GM13976 (cell line): ENCODE measurements around the gene SMARCA1.

Source experiments
- DNase-seq: peaks from one replicate; pipeline ENCODE4 v3.0.0; 2012; ENCODE audit warnings: low spot score
- in situ Hi-C: fragments of 300-500 bp; cut with MboI; formaldehyde crosslinking; loops from one replicate; pipeline ENCODE4 v1.12.0; 2022; ENCODE audit warnings: low sequenced_read_pairs, mixed read lengths, inconsistent platforms; ENCODE audit not compliant: unreplicated experiment
- TF ChIP-seq, protein P1 (sequence below): IDR thresholded peaks from 2 replicates; pipeline ENCODE4 v1.5.1; 2012; ENCODE audit warnings: borderline replicate concordance, mild to moderate bottlenecking; ENCODE audit not compliant: insufficient read depth; ENCODE audit errors: extremely low read depth, missing control alignments, control extremely low read depth

SMARCA1 gene

GRCh38 chrX:129520151-129520550 is 3.1 kb downstream of the SMARCA1 start:
- TF ChIP-seq, protein P1, sequence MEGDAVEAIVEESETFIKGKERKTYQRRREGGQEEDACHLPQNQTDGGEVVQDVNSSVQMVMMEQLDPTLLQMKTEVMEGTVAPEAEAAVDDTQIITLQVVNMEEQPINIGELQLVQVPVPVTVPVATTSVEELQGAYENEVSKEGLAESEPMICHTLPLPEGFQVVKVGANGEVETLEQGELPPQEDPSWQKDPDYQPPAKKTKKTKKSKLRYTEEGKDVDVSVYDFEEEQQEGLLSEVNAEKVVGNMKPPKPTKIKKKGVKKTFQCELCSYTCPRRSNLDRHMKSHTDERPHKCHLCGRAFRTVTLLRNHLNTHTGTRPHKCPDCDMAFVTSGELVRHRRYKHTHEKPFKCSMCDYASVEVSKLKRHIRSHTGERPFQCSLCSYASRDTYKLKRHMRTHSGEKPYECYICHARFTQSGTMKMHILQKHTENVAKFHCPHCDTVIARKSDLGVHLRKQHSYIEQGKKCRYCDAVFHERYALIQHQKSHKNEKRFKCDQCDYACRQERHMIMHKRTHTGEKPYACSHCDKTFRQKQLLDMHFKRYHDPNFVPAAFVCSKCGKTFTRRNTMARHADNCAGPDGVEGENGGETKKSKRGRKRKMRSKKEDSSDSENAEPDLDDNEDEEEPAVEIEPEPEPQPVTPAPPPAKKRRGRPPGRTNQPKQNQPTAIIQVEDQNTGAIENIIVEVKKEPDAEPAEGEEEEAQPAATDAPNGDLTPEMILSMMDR, result no peak
- in situ Hi-C loops, result no loop called here
- no peak for DNase-seq

DNA sequence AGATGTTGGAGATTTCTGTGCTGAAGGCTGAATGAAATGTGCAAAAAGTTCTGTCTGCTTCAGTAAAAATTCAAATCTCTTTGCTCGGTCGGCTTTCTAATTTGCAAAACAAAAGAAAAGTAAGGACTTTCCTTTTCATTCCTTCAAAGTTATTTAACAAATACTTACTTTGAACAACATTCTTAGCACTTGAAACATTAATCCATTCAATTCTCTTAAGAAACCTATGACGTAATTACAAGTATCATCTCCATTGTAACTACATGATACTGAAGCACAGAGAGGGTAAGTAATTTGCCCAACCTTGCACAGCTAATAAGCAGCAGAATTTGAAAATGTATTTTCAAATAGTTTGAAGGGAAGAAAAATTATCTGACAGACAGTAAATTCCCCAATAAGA is 6.9 kb downstream of the SMARCA1 start:
- TF ChIP-seq, protein P1, result no peak
- in situ Hi-C loops, result no loop called here
- DNase-seq, result no peak

DNA sequence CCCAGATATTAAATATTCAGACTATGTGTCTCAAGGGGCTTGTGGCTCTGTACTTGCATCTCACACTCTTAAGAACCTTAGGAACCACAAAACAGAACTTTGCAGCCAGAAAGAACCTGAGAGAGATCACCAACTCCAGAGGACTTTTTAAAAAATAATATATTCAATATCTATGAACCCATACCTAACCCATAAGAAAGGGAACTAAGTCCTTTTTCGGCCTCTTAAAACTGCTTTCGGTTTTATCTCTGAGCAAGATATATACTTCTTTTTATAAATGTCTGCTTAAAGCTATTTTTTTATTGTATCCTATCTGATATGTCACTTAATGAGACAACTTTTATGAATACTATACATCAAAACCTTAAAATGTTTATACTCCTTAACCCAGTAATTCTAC is 10.9 kb downstream of the SMARCA1 start:
- in situ Hi-C loops, result no loop called here
- TF ChIP-seq, protein P1, result no peak
- DNase-seq, result no peak

DNA sequence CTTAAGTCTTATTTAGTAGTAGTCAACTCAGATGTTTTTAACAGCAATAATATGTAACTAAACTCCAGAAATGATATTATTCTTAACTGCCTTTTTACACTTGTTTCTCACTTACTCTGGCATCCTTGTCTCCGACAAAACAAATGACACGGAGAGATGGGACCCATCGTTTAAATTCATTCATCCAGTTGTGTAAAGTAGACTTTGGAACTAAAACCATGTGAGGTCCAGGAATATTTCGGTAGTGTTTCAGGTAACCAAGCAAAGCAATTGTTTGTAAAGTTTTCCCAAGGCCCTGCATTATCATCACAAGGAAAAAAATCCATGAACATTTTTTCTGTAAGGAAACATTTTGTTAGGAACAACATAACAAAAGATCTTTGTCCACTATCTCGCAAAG is 11.6 kb downstream of the SMARCA1 start:
- no peak for DNase-seq
- in situ Hi-C loops, result no loop called here
- TF ChIP-seq, protein P1, result no peak

GRCh38 chrX:129510331-129510730 is 13.0 kb downstream of the SMARCA1 start:
- in situ Hi-C loops, result no loop called here
- TF ChIP-seq, protein P1, result no peak
- DNase-seq, result no peak

DNA sequence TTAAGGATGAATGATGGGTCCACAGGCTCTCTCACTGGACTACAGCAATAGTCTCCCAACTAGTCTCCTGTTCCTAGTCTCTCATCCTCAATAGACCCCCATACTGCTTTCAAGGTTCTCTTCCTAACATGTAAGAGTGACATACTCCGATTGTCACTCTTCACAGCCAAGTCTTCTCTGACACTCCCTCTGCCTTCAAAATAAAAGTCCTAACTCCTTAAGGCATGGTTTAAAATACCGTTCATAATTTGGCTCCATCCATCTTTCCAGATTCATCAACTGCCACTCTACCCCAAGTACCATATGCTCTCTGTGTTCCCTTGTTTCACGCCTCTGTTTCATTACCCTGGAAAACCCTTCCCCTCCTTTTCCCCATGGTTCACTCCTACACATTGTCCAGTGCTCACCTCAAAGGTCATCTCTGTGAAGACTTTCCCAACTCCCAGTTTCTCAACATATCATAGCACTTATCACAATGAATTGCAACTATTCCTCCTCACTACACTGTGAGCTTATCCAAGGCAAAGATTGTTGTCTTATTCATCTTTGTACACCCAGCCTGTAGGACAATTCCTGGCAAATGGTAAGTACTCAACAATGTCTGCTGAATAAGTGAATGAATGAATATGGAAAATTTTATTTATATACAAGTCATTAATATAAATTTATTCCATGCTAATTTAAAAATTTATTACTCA is 26.0 kb downstream of the SMARCA1 start:
- no peak for DNase-seq
- TF ChIP-seq, protein P1, result no peak
- in situ Hi-C loops, result no loop called here
